ENCODE measurements around the gene PARD3.

Gene PARD3

DNA sequence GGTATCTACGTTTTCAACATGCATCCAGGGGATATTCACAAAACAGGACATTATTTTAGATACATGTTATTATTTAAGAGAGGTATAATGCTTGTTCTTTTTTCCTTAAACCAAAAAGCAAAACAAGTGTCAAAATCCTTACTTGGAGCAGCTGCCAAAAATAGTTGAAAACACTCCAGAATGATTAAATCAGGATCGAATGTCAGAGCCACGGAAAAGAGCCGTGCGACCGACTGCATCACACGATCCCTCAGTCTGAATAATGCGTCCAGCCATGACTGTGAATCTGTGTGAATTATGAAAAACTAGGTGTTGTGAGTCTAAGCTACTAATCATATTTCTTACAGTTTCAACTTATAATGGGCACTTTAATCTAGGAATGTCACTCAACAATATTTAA, 126.0 kb downstream of the PARD3 start:
- ChIA-PET CTCF (interaction anchor here (1.0 kb wide), 1 partner anchor 44 kb away, joined by 3 read pairs; no protein-coding TSS in a partner anchor), POLR2A (ENCODE audit: low non-redundant PET) (no interaction called here)
- no peak for DNase-seq (ENCODE audit: low spot score)
- no peak overlapping the region for H3K27ac ChIP-seq
- TF ChIP-seq, protein P1, sequence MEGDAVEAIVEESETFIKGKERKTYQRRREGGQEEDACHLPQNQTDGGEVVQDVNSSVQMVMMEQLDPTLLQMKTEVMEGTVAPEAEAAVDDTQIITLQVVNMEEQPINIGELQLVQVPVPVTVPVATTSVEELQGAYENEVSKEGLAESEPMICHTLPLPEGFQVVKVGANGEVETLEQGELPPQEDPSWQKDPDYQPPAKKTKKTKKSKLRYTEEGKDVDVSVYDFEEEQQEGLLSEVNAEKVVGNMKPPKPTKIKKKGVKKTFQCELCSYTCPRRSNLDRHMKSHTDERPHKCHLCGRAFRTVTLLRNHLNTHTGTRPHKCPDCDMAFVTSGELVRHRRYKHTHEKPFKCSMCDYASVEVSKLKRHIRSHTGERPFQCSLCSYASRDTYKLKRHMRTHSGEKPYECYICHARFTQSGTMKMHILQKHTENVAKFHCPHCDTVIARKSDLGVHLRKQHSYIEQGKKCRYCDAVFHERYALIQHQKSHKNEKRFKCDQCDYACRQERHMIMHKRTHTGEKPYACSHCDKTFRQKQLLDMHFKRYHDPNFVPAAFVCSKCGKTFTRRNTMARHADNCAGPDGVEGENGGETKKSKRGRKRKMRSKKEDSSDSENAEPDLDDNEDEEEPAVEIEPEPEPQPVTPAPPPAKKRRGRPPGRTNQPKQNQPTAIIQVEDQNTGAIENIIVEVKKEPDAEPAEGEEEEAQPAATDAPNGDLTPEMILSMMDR (conservative IDR thresholded peaks at IDR 0.05; ENCODE audit: low read depth), result no peak

DNA sequence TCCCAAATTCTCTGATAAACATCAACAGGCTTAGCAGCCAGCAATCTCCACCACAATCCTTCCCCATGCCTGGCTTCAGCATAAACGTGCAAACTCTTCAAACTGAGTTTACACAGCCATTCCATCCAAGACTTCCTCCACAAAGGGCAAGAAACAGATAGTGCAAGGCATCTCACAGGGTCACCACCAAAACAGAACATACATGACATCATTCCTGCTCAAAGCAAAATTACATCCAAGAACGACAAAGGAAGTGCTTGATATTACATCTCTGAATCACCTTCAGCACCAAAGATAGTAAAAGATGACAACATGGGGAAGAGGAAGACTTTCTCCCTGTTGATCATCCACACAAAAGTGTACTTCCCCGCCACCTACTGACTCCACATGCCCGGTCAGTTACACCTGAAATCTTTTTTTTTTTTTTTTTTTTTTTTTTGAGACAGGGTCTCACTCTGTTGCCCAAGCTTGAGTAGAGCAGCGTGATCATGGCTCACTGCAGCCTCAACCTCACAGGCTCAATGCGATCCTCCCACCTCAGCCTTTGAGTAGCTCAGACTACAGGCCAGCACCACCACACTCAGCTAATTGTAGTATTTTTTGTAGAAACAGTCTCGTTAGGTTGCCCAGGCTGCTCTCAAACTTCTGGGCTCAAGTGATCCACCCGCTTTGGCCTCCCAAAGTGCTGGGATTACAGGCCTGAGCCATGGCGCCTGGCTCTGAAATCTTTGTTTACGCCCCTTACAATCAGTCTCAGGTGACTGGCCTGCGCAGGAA, 127.5 kb downstream of the PARD3 start:
- H3K27ac ChIP-seq, result peak overlapping the region; percentile 40; the same call in 1 of the 2 replicates
- POLR2A ChIA-PET (ENCODE audit: low non-redundant PET), result no interaction called here
- no peak for DNase-seq (ENCODE audit: low spot score)
- CTCF ChIA-PET, result interaction anchor here (0.8 to 1.2 kb wide), 2 partner anchors 22 to 307 kb away, joined by 3 to 4 read pairs; no protein-coding TSS in a partner anchor
- TF ChIP-seq, protein P1 (conservative IDR thresholded peaks at IDR 0.05; ENCODE audit: low read depth), result no peak

GRCh38 chr10:34682580-34682979, 132.5 kb downstream of the PARD3 start:
- no peak overlapping the region for H3K27ac ChIP-seq
- ChIA-PET CTCF (interaction anchor here (0.7 kb wide), 1 partner anchor 13 kb away, joined by 3 read pairs; no protein-coding TSS in a partner anchor), POLR2A (ENCODE audit: low non-redundant PET) (no interaction called here)
- no peak for DNase-seq (ENCODE audit: low spot score)
- TF ChIP-seq, protein P1 (conservative IDR thresholded peaks at IDR 0.05; ENCODE audit: low read depth), result no peak

DNA sequence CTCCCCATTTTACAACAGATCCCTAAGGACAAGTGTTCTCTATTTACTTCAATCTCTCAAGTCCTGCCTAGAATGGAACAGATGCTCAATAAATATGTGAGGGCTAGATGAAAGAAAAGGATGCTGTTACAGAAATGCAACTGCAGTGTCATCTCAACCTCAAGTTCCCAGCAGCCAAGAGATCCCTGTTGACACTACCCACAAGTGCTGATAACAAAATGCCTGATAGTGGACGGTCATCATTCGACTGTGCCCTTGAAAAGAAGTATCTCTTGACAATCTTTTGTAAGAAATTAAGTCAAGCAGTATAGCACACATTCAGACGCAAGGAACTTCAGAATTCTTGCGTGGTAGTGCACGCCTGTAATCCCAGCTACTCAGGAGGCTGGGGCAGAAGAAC, 133.2 kb downstream of the PARD3 start:
- ChIA-PET CTCF (no interaction called here), POLR2A (ENCODE audit: low non-redundant PET) (no interaction called here)
- H3K27ac ChIP-seq, result no peak overlapping the region
- TF ChIP-seq, protein P1 (conservative IDR thresholded peaks at IDR 0.05; ENCODE audit: low read depth), result no peak
- no peak for DNase-seq (ENCODE audit: low spot score)

DNA sequence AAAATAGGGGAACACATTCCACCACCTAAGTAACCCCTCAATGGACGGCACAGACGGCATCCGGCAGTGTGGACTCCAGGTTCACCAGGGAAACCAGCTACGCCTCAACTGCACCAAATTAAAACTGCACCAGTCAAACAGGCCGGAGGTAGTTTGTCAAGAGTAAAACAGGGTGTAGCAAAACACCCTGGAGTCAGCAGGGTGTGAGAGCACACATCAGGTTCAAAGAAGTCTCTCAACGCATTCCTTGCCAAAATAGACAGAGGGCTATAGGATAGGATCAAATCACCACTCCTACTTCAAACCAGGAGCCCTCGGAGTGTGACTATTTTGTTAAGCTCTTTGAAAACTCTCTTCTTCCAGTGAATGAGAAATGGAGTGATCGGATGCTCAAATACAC, 135.9 kb downstream of the PARD3 start:
- ChIA-PET CTCF (no interaction called here), POLR2A (ENCODE audit: low non-redundant PET) (no interaction called here)
- TF ChIP-seq, protein P1 (conservative IDR thresholded peaks at IDR 0.05; ENCODE audit: low read depth), result no peak
- no peak for DNase-seq (ENCODE audit: low spot score)
- no peak overlapping the region for H3K27ac ChIP-seq

DNA sequence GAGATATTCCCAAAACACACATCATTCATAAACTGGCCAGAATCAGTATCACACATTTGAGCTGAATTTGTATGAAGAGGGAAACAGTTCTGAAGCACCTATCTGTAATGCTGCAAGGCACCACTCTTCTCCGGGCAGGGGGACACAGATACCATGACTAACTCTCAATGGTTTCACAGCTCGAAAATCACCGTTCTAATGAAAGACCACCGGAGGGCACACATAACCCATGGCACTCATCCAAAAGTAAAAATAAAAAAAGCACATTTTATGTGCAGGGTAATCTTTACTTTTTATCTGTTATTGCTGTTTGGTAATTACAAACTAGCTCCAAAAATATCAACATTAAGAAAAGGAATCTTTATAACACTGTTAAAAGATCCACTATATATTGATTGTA, 137.5 kb downstream of the PARD3 start:
- no peak overlapping the region for H3K27ac ChIP-seq
- ChIA-PET CTCF (interaction anchor here (0.7 kb wide), 1 partner anchor 26 kb away, joined by 7 read pairs; no protein-coding TSS in a partner anchor), POLR2A (ENCODE audit: low non-redundant PET) (no interaction called here)
- DNase-seq (ENCODE audit: low spot score), result no peak
- TF ChIP-seq, protein P1 (conservative IDR thresholded peaks at IDR 0.05; ENCODE audit: low read depth), result no peak

All from RWPE1 (cell line).